ENCODE data around the gene CD99L2.
"Not testable (repeated sequence)": the region's sequence is repeated elsewhere in the genome, so short reads cannot be mapped to it uniquely, and the experiment has no call there.

CD99L2 gene

DNA sequence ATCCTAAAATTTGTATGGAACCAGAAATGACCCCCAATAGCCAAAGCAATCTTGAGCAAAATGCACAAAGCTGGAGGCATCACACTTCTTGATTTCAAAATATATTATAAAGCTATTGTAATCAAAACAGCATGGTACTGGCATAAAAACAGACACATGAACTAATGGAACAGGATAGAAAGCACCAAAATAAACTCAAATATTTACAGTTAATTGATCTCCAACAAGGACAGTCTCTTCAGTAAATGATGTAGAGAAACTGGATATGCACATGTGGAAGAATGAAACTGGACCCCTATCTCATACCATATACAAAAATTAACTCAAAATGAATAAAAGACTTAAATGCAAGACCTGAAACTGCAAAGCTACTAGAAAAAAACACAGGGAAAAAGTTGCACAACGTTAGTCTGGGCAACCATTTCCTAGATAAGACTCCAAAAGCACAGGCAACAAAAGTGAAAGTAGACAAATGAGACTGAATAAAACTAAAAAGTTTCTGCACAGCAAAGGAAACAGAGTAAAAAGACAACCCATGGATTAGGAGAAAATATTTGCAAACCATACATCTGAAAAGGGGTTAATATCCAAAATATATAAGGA lies 64.9 kb downstream of the CD99L2 start:
- Histone ChIP-seq H3K4me2 (ENCODE audit: low read length) (no peak overlapping the region), H3K36me3 (ENCODE audit: control insufficient read depth, insufficient read depth, low read length) (no peaks in the 10 kb centered on the region), H2AFZ (no peak overlapping the region), H3K4me3 (ENCODE audit: low read depth, low read length) (no peak overlapping the region), H3K79me2 (peaks cover 5% of the 10 kb centered on the region), H3K9me3 (ENCODE audit: control insufficient read depth, low read length) (no peaks in the 10 kb centered on the region), H3K9ac (no peak overlapping the region), H3K4me1 (peaks cover 3% of the 10 kb centered on the region), H3K27me3 (ENCODE audit: control insufficient read depth, insufficient read depth, low read length) (no peaks in the 10 kb centered on the region), H3K27ac (no peak overlapping the region)
- TF ChIP-seq, protein P1, sequence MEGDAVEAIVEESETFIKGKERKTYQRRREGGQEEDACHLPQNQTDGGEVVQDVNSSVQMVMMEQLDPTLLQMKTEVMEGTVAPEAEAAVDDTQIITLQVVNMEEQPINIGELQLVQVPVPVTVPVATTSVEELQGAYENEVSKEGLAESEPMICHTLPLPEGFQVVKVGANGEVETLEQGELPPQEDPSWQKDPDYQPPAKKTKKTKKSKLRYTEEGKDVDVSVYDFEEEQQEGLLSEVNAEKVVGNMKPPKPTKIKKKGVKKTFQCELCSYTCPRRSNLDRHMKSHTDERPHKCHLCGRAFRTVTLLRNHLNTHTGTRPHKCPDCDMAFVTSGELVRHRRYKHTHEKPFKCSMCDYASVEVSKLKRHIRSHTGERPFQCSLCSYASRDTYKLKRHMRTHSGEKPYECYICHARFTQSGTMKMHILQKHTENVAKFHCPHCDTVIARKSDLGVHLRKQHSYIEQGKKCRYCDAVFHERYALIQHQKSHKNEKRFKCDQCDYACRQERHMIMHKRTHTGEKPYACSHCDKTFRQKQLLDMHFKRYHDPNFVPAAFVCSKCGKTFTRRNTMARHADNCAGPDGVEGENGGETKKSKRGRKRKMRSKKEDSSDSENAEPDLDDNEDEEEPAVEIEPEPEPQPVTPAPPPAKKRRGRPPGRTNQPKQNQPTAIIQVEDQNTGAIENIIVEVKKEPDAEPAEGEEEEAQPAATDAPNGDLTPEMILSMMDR (IDR thresholded peaks at IDR 0.05), result no peak

DNA sequence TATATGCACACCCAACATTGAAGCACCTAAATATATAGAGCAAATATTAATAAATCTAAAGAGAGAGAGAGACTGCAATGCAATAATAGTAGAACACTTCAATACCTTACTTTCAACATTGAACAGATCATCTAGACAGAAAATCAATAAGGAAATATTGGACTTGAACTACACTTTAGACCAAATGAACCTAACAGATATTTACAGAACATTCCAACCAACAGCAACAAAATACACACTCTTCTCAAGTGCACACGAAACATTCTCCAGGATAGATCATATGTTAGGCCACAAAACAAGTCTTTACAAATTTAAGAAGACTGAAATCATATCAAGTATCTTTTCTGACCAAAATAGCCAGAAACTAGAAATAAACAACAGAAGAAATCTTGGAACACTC lies 66.6 kb downstream of the CD99L2 start:
- H3K9me3 ChIP-seq (ENCODE audit: control insufficient read depth, low read length), result no peaks in the 10 kb centered on the region
- TF ChIP-seq, protein P1 (IDR thresholded peaks at IDR 0.05), result no peak
- no peak overlapping the region for H3K27ac ChIP-seq
- no peak overlapping the region for H3K4me2 ChIP-seq (ENCODE audit: low read length)
- no peaks in the 10 kb centered on the region for H3K36me3 ChIP-seq (ENCODE audit: control insufficient read depth, insufficient read depth, low read length)
- no peak overlapping the region for H2AFZ ChIP-seq
- peaks cover 4% of the 10 kb centered on the region for H3K4me1 ChIP-seq
- H3K79me2 ChIP-seq, result peaks cover 5% of the 10 kb centered on the region
- no peak overlapping the region for H3K9ac ChIP-seq
- H3K27me3 ChIP-seq (ENCODE audit: control insufficient read depth, insufficient read depth, low read length), result no peaks in the 10 kb centered on the region
- no peak overlapping the region for H3K4me3 ChIP-seq (ENCODE audit: low read depth, low read length)

DNA sequence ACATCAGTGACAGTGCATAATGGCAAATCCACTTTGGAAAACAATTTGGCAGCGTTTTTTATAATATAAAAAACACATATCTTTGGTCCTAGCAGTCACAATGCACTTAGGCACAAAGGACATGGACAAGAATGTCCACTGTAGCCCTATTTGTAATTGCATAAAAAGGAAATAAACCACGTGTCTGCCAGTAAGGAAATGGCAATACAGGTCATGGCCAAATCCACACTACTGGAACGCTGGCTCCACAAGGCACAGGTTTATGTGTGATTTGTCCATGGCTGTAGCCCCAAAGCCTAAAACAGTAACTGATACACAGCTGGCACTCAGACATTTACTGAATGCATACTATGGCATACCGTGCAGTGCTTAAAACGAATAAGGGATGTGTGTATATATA lies 69.7 kb downstream of the CD99L2 start:
- no peaks in the 10 kb centered on the region for H3K27me3 ChIP-seq (ENCODE audit: control insufficient read depth, insufficient read depth, low read length)
- no peak overlapping the region for H3K4me2 ChIP-seq (ENCODE audit: low read length)
- no peak overlapping the region for H3K9ac ChIP-seq
- H2AFZ ChIP-seq, result no peak overlapping the region
- no peaks in the 10 kb centered on the region for H3K79me2 ChIP-seq
- H3K4me3 ChIP-seq (ENCODE audit: low read depth, low read length), result no peak overlapping the region
- H3K4me1 ChIP-seq, result peaks cover 8% of the 10 kb centered on the region
- TF ChIP-seq, protein P1 (IDR thresholded peaks at IDR 0.05), result no peak
- no peaks in the 10 kb centered on the region for H3K9me3 ChIP-seq (ENCODE audit: control insufficient read depth, low read length)
- H3K36me3 ChIP-seq (ENCODE audit: control insufficient read depth, insufficient read depth, low read length), result no peaks in the 10 kb centered on the region
- no peak overlapping the region for H3K27ac ChIP-seq

DNA sequence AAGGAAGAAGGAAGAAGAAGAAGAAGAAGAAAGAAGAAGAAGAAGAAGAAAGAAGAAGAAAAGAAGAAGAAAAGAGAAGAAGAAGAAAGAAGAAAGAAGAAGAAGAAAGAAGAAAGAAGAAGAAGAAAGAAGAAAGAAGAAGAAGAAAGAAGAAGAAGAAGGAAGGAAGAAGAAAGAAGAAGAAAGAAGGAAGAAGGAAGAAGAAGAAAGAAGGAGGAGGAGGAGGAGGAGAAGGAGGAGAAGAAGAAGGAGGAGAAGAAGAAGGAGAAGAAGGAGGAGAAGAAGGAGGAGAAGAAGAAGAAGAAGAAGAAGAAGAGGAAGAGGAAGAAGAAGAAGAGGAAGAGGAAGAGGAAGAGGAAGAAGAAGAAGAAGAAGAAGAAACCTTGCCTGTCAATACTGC lies 74.1 kb downstream of the CD99L2 start:
- H3K9me3 ChIP-seq (ENCODE audit: control insufficient read depth, low read length); H3K9ac ChIP-seq; H3K27ac ChIP-seq; H3K4me2 ChIP-seq (ENCODE audit: low read length); H3K4me1 ChIP-seq; H2AFZ ChIP-seq; H3K36me3 ChIP-seq (ENCODE audit: control insufficient read depth, insufficient read depth, low read length); H3K27me3 ChIP-seq (ENCODE audit: control insufficient read depth, insufficient read depth, low read length); H3K4me3 ChIP-seq (ENCODE audit: low read depth, low read length); H3K79me2 ChIP-seq: not testable (repeated sequence)

DNA sequence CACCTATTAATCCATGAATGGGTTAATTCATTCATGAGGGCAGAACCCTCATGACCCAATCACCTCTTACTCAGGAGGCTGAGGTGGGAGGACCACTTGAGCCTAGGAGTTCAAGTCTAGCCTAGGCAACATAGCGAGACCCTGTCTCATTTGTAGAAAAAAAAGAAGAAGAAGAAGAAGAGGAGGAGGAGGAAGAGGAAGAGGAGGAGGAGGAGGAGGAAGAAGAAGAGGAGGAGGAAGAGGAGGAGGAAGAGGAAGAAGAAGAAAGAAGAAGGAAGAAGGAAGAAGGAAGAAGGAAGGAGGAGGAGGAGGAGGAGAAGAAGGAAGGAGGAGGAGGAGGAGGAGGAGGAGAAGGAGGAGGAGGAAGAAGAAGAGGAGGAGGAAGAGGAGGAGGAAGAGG lies 74.6 kb downstream of the CD99L2 start:
- H3K4me3 ChIP-seq (ENCODE audit: low read depth, low read length); H3K27ac ChIP-seq; H3K79me2 ChIP-seq; H3K4me2 ChIP-seq (ENCODE audit: low read length); H3K4me1 ChIP-seq; H3K9me3 ChIP-seq (ENCODE audit: control insufficient read depth, low read length); H3K9ac ChIP-seq; H3K27me3 ChIP-seq (ENCODE audit: control insufficient read depth, insufficient read depth, low read length); H3K36me3 ChIP-seq (ENCODE audit: control insufficient read depth, insufficient read depth, low read length); H2AFZ ChIP-seq: not testable (repeated sequence)

DNA sequence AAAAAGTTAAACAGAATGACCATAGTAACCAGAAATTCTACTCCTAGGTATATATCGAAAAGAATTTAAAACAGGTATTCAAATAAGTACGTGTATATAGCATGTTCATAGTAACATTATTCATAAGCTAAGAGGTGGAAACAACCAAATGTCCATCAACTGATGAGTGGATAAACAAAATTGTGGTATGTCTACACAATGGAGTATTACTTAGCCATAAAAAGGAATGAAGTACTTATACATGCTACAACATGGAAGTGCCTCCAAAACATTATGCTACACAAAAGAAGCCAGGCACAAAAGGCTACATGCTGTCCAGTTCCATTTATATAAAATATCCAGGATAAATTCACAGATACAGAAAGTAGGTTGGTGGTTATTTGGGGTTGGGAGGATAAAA lies 76.5 kb downstream of the CD99L2 start:
- H3K36me3 ChIP-seq (ENCODE audit: control insufficient read depth, insufficient read depth, low read length), result no peaks in the 10 kb centered on the region
- H2AFZ ChIP-seq, result no peak overlapping the region
- no peaks in the 10 kb centered on the region for H3K79me2 ChIP-seq
- no peaks in the 10 kb centered on the region for H3K27me3 ChIP-seq (ENCODE audit: control insufficient read depth, insufficient read depth, low read length)
- no peak overlapping the region for H3K4me2 ChIP-seq (ENCODE audit: low read length)
- H3K27ac ChIP-seq, result no peak overlapping the region
- TF ChIP-seq, protein P1 (IDR thresholded peaks at IDR 0.05), result no peak
- no peaks in the 10 kb centered on the region for H3K9me3 ChIP-seq (ENCODE audit: control insufficient read depth, low read length)
- no peak overlapping the region for H3K9ac ChIP-seq
- peaks cover 5% of the 10 kb centered on the region for H3K4me1 ChIP-seq
- H3K4me3 ChIP-seq (ENCODE audit: low read depth, low read length), result no peak overlapping the region
